ENCODE results near the gene ELP2.

The ELP2 gene

DNA sequence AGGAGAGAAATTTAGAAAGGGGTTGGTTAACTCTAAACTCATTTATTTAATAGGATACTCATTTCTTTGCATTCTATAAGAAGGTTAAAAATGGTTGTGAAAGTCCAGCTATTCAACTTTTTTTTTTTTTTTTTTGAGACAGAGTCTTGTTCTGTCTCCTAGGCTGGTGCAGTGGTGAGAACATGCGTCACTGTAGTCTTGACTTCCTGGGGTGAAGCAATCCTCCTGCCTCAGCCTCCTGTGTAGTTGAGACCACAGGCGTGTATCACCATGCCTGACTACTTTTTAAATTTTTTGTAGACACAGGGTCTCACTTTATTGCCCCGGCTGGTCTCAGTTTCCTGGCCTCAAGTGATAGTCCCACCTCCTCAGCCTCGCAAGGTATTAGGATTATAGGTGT, 11.9 kb downstream of the ELP2 start:
- no peak for DNase-seq (ENCODE audit: low spot score)
- CTCF ChIA-PET, result no interaction called here
- TF ChIP-seq CTCF (conservative IDR thresholded peaks at IDR 0.05; ENCODE audit: low read depth), result no peak
- POLR2A ChIA-PET (ENCODE audit: low non-redundant PET), result no interaction called here
- H3K27ac ChIP-seq, result no peak overlapping the region

DNA sequence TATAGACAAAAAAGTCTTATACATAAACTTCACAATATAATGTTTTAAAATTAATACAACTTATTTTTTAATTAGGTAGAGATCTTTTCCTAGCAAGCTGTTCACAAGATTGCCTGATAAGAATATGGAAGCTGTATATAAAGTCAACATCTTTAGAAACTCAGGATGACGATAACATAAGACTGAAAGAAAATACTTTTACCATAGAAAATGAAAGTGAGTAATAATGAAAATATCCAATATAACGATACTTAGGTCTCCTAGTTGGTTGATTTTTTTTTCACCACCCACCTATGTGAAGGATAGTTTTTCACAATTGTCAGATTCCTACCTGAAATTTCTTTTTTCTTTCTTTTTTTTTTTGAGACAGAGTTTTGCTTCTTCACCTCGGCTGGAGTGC, 13.1 kb downstream of the ELP2 start:
- POLR2A ChIA-PET (ENCODE audit: low non-redundant PET), result no interaction called here
- CTCF ChIA-PET, result interaction anchor here (0.6 to 0.7 kb wide), 2 partner anchors 18 to 39 kb away, joined by 3 to 5 read pairs; no protein-coding TSS in a partner anchor
- no peak overlapping the region for H3K27ac ChIP-seq
- TF ChIP-seq CTCF (conservative IDR thresholded peaks at IDR 0.05; ENCODE audit: low read depth), result no peak
- DNase-seq (ENCODE audit: low spot score), result no peak

- TF ChIP-seq CTCF (conservative IDR thresholded peaks at IDR 0.05; ENCODE audit: low read depth), result no peak
- H3K27ac ChIP-seq, result no peak overlapping the region
- ChIA-PET POLR2A (ENCODE audit: low non-redundant PET) (no interaction called here), CTCF (interaction anchor here (0.6 kb wide), 1 partner anchor 38 kb away, joined by 5 read pairs; no protein-coding TSS in a partner anchor)
- DNase-seq (ENCODE audit: low spot score), result no peak
Observed at GRCh38 chr18:36143391-36143790, 13.7 kb downstream of the ELP2 start.

- DNase-seq (ENCODE audit: low spot score), result no peak
- POLR2A ChIA-PET (ENCODE audit: low non-redundant PET), result no interaction called here
- TF ChIP-seq CTCF (conservative IDR thresholded peaks at IDR 0.05; ENCODE audit: low read depth), result no peak
- H3K27ac ChIP-seq, result no peak overlapping the region
- CTCF ChIA-PET, result interaction anchor here (0.7 kb wide), 1 partner anchor 1283 kb away, joined by 3 read pairs; no protein-coding TSS in a partner anchor
Observed at GRCh38 chr18:36149514-36150289, 20.0 kb downstream of the ELP2 start.

DNA sequence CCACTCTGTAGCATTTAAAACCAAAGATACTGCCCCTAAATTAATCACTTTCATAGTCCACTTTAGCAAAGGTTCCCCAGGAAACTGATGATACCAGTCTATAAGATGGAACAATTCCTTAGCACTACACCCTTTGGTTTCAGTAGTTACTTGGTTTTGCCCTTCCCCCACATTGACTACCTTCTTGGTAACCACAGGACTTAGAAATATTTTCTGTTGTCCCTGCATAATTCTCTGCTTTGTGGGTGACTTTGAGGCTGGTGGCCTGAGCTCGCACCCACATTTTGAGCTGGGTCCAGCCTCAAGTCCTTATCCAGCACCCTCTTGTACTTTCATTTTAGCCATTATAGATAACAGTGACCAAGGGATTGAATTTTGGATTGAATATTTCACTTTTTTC, 23.1 kb downstream of the ELP2 start:
- no peak for TF ChIP-seq CTCF (conservative IDR thresholded peaks at IDR 0.05; ENCODE audit: low read depth)
- DNase-seq (ENCODE audit: low spot score), result no peak
- POLR2A ChIA-PET (ENCODE audit: low non-redundant PET), result no interaction called here
- H3K27ac ChIP-seq, result no peak overlapping the region
- CTCF ChIA-PET, result no interaction called here

DNA sequence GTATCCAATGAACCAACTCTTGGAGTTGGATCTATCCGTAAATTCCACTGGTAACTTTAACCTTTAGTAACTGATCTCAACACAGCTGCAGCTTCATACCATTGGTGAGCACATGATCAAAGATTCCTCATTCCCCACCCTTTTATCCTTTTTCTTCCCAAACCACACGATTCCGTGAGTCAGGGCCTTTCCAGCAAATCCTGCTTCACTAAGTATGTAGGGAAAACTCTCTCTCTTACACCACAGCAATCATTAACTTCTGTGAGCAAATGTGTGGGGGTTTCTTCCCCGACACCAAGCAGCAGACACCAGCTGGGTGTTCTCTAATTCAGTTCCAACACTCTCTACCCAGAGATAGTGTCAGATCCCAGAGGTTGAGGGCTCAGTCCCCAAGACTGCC, 23.5 kb downstream of the ELP2 start:
- ChIA-PET POLR2A (ENCODE audit: low non-redundant PET) (no interaction called here), CTCF (no interaction called here)
- H3K27ac ChIP-seq, result no peak overlapping the region
- DNase-seq (ENCODE audit: low spot score), result no peak
- TF ChIP-seq CTCF (conservative IDR thresholded peaks at IDR 0.05; ENCODE audit: low read depth), result no peak

Measured in RWPE1 (cell line).